NCI-H748 (cell line): ENCODE data around the gene TTC23L.

Experiments used
- DNase-seq: peaks from one replicate; lab custom pipeline; 2025; ENCODE audit not compliant: unreplicated experiment; lab: John Stamatoyannopoulos, UW

TTC23L gene

GRCh38 chr5:34869256-34869655, 30.3 kb downstream of the TTC23L start:
- no peak for DNase-seq

- no peak for DNase-seq
These were observed 31.4 kb downstream of the TTC23L start for GRCh38 chr5:34870382-34870781.

GRCh38 chr5:34876275-34876674, 37.3 kb downstream of the TTC23L start:
- DNase-seq = no peak

GRCh38 chr5:34881246-34881645, 42.3 kb downstream of the TTC23L start:
- DNase-seq = no peak

- no peak for DNase-seq
These were observed 47.6 kb downstream of the TTC23L start for GRCh38 chr5:34886392-34887119.

GRCh38 chr5:34889394-34889793, 50.4 kb downstream of the TTC23L start:
- no peak for DNase-seq

- DNase-seq = no peak
These were observed 53.0 kb downstream of the TTC23L start for GRCh38 chr5:34891981-34892380.

- DNase-seq = no peak
These were observed 53.5 kb downstream of the TTC23L start for GRCh38 chr5:34892414-34892813.

- no peak for DNase-seq
These were observed 55.8 kb downstream of the TTC23L start for GRCh38 chr5:34894716-34895115.

GRCh38 chr5:34895641-34896419, 56.9 kb downstream of the TTC23L start:
- no peak for DNase-seq

- no peak for DNase-seq
These were observed 58.7 kb downstream of the TTC23L start for GRCh38 chr5:34897646-34898045.

- DNase-seq = peak; percentile 88
These were observed 59.4 kb downstream of the TTC23L start for GRCh38 chr5:34898258-34898895.

- DNase-seq = no peak
These were observed 60.1 kb downstream of the TTC23L start for GRCh38 chr5:34899066-34899465.

- peak; percentile 25 for DNase-seq
These were observed 61.7 kb downstream of the TTC23L start for GRCh38 chr5:34900652-34901051.

- no peak for DNase-seq
These were observed 64.3 kb downstream of the TTC23L start for GRCh38 chr5:34903260-34903659.

GRCh38 chr5:34905564-34905963, 66.6 kb downstream of the TTC23L start:
- no peak for DNase-seq

GRCh38 chr5:34913072-34913471, 74.1 kb downstream of the TTC23L start:
- DNase-seq = no peak

GRCh38 chr5:34914671-34915138, 75.7 kb downstream of the TTC23L start:
- peak; percentile 86 for DNase-seq

- peak; percentile 100 for DNase-seq
These were observed 76.3 kb downstream of the TTC23L start, which contains the start of the genes BRIX1 and RAD1 for GRCh38 chr5:34915139-34915855. Gene BRIX1, plus strand, starts transcription at chr5:34915711. Its CDS starts 28 bp downstream, at chr5:34915739. Gene RAD1, minus strand, starts transcription at chr5:34915504. Its CDS starts 612 bp downstream, at chr5:34914892.

- no peak for DNase-seq
These were observed 76.9 kb downstream of the TTC23L start for GRCh38 chr5:34915856-34916192.

GRCh38 chr5:34916518-34916917, 77.6 kb downstream of the TTC23L start:
- DNase-seq = peak; percentile 40
